C4-2B (cell line): Measurements from ENCODE around the gene RD3L.

Experiments used
- ZFX ChIP-seq: fragments of 450-650 bp; IDR thresholded peaks from 2 replicates; pipeline ENCODE4 v1.6.1; 2017
- TF ChIP-seq, protein P1 (sequence below): fragments of 450-650 bp; conservative IDR thresholded peaks from 2 replicates; pipeline ENCODE4 v1.5.1; 2017; ENCODE audit warnings: mild to moderate bottlenecking

DNA sequence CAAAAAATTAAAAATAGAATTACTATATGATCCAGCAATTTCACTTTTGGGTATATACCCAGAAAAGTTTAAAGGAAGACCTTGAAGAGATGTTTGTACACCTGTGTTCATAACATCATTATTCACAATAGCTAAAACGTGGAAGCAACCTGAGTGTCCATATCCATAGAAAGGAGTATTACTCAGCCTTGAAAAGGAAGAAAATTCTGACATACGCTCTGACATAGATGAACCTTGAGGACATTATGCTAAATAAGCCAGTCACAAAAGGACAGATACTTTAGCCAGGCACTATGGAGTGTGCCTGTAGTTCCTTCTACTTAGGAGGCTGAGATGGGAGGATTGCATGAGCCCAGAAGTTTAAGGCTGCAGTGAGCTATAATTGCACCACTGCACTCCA, 6.1 kb upstream of the RD3L start:
- TF ChIP-seq, protein P1, sequence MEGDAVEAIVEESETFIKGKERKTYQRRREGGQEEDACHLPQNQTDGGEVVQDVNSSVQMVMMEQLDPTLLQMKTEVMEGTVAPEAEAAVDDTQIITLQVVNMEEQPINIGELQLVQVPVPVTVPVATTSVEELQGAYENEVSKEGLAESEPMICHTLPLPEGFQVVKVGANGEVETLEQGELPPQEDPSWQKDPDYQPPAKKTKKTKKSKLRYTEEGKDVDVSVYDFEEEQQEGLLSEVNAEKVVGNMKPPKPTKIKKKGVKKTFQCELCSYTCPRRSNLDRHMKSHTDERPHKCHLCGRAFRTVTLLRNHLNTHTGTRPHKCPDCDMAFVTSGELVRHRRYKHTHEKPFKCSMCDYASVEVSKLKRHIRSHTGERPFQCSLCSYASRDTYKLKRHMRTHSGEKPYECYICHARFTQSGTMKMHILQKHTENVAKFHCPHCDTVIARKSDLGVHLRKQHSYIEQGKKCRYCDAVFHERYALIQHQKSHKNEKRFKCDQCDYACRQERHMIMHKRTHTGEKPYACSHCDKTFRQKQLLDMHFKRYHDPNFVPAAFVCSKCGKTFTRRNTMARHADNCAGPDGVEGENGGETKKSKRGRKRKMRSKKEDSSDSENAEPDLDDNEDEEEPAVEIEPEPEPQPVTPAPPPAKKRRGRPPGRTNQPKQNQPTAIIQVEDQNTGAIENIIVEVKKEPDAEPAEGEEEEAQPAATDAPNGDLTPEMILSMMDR: no peak
- no peak for TF ChIP-seq ZFX
